HL-60 (cell line): Measurements from ENCODE around the gene ARL4A.

Source experiments
- DNase-seq, 2 experiments: peaks; one replicate each; pipeline ENCODE4 v3.0.0-alpha.2; 2010 to 2020; ENCODE audit warnings: low read depth in 1 of 2, low spot score in 1 of 2
- H3K27ac ChIP-seq: fragments of 250-450 bp; sonication (Bioruptor Pico); replicated peaks from 2 replicates; pipeline ENCODE4 v1.5.1; 2020; ENCODE audit warnings: mild to moderate bottlenecking, moderate library complexity
- H3K27me3 ChIP-seq: fragments of 250-450 bp; sonication (Bioruptor Pico); 2 replicates; pipeline ENCODE4 v1.5.1; 2021; ENCODE audit warnings: mild to moderate bottlenecking, moderate library complexity; ENCODE audit not compliant: insufficient read depth, poor library complexity, severe bottlenecking
- H3K4me3 ChIP-seq: replicated peaks from 2 replicates; pipeline ENCODE4 v1.5.1; 2011; ENCODE audit warnings: mild to moderate bottlenecking, control low read depth, low read length; ENCODE audit not compliant: insufficient read depth
- GABPA ChIP-seq: IDR thresholded peaks from 2 replicates; pipeline ENCODE4 v1.6.1; 2012; ENCODE audit warnings: low read depth
- POLR2AphosphoS5 ChIP-seq: IDR thresholded peaks from 2 replicates; pipeline ENCODE4 v1.6.1; 2012; ENCODE audit warnings: low read depth
- SPI1 ChIP-seq: IDR thresholded peaks from 2 replicates; pipeline ENCODE4 v1.6.1; 2012; ENCODE audit warnings: low read depth, mild to moderate bottlenecking, borderline replicate concordance
- long read RNA-seq: library from polyadenylated mRNA; unstranded; transcript quantifications from one replicate; pipeline ENCODE4 v2.0.0, GENCODE V29; 2020
- TF ChIP-seq, protein P1 (sequence below): IDR thresholded peaks from 2 replicates; pipeline ENCODE4 v1.6.1; 2012; ENCODE audit warnings: low read depth; ENCODE audit not compliant: insufficient replicate concordance
- TF ChIP-seq, protein P2 (sequence below): IDR thresholded peaks from one replicate; pipeline ENCODE4 v1.5.1; 2011; ENCODE audit warnings: low read length, control low read depth, inconsistent platforms; ENCODE audit not compliant: insufficient read depth

ARL4A gene, protein sequence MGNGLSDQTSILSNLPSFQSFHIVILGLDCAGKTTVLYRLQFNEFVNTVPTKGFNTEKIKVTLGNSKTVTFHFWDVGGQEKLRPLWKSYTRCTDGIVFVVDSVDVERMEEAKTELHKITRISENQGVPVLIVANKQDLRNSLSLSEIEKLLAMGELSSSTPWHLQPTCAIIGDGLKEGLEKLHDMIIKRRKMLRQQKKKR
- long read RNA-seq, transcript ARL4A-201 (2 exons, 1,147 nt) = major isoform, 9 of 14 reads
- long read RNA-seq, partial matches to known transcripts = 0 of 14 reads
- long read RNA-seq, other reads (novel, unspliced or antisense) = 0 of 14 reads

DNA sequence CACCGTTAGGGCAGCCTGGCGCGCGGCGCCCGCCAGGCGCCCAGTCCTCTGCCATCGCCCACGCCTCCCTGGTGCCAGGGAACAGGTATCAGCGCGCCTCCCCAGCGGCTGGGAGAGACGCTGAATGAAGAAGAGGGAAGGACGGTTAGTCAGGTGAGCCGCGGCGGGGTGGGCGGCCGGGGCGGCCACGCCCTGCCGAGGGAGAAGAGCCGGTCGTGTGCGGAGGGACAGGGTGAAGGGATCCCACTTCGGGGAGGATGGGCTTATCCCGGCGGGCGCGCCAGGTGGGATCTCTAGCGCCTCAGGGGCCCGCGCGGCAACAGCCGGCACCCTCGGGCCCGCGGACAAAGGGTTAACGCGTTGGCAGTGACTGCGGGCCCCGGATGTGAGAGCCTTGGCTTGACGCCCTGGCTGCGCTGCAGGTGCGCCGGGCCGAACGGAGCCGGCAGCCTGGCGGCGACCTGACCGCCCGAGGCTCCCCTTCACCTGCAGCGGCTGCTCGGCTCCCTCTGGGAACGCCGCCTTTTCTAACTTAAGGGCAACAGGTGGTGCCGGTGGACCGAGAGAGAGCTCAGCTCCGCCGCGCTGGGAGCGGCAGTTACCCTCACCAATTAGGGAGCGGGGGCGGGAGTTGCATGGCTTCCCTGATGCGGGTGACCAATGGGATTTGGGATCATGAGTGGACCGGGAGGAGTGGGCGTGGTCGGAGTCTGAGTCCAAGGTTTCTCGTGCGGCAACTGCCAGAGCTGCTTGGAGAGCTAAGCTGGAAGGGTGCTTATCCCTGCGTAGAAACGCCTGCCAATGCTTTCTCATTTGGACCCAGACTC lies at the start of gene ARL4A:
Gene ARL4A (plus strand): TSS at position 743 of the 827 bp plus-strand sequence. CDS start 622 bp downstream, outside the sequence.
- no peaks in the 10 kb centered on the region for H3K27me3 ChIP-seq
- H3K4me3 ChIP-seq = peak within 1 kb of the TSS; percentile 88
- peak within 1 kb of the TSS; percentile 97 for H3K27ac ChIP-seq
- DNase-seq = peak; percentile 86 to 98
- TF ChIP-seq GABPA (no peak), POLR2AphosphoS5 (peak; percentile 18), SPI1 (no peak)
- TF ChIP-seq, protein P1, sequence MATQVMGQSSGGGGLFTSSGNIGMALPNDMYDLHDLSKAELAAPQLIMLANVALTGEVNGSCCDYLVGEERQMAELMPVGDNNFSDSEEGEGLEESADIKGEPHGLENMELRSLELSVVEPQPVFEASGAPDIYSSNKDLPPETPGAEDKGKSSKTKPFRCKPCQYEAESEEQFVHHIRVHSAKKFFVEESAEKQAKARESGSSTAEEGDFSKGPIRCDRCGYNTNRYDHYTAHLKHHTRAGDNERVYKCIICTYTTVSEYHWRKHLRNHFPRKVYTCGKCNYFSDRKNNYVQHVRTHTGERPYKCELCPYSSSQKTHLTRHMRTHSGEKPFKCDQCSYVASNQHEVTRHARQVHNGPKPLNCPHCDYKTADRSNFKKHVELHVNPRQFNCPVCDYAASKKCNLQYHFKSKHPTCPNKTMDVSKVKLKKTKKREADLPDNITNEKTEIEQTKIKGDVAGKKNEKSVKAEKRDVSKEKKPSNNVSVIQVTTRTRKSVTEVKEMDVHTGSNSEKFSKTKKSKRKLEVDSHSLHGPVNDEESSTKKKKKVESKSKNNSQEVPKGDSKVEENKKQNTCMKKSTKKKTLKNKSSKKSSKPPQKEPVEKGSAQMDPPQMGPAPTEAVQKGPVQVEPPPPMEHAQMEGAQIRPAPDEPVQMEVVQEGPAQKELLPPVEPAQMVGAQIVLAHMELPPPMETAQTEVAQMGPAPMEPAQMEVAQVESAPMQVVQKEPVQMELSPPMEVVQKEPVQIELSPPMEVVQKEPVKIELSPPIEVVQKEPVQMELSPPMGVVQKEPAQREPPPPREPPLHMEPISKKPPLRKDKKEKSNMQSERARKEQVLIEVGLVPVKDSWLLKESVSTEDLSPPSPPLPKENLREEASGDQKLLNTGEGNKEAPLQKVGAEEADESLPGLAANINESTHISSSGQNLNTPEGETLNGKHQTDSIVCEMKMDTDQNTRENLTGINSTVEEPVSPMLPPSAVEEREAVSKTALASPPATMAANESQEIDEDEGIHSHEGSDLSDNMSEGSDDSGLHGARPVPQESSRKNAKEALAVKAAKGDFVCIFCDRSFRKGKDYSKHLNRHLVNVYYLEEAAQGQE = no peak
- TF ChIP-seq, protein P2, sequence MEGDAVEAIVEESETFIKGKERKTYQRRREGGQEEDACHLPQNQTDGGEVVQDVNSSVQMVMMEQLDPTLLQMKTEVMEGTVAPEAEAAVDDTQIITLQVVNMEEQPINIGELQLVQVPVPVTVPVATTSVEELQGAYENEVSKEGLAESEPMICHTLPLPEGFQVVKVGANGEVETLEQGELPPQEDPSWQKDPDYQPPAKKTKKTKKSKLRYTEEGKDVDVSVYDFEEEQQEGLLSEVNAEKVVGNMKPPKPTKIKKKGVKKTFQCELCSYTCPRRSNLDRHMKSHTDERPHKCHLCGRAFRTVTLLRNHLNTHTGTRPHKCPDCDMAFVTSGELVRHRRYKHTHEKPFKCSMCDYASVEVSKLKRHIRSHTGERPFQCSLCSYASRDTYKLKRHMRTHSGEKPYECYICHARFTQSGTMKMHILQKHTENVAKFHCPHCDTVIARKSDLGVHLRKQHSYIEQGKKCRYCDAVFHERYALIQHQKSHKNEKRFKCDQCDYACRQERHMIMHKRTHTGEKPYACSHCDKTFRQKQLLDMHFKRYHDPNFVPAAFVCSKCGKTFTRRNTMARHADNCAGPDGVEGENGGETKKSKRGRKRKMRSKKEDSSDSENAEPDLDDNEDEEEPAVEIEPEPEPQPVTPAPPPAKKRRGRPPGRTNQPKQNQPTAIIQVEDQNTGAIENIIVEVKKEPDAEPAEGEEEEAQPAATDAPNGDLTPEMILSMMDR = no peak

DNA sequence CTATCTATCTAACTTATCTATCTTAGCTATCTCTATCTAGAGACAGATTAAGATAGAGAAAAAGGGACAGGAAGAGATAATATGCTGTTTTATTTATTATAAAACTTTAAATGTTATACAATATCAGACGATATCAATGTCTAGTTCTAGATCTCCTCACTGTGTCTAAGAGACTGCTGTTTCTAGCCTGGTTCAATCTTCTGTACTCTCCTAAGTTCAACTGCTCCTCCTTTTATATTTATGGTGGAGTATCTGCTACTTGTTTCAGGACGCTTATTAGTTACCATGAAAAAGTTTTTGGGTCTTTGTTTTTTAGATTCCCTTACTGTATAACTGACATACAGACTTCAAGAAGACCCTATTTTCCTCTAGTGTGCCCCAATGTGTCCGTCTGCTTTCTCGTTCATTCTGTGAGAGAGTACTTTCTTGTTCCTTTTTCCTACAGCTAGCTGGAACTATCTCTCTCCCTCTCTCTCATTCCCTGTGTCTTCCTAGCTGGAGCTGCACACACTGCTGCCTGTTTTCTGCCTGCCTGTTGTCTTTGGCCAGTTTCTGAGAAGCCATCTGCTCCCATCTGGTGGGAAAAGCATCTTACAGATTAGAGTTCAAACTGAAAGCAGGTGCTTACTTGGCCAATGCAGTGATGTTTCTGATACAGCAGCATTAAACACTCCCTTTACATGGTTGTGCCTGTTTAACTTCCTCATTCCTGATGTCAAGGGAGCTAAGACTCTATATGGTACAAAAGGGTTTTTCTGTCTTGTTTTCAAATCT lies 49.4 kb upstream of the ARL4A start:
- no peak overlapping the region for H3K27ac ChIP-seq
- H3K27me3 ChIP-seq = no peaks in the 10 kb centered on the region
- TF ChIP-seq POLR2AphosphoS5 (no peak), GABPA (no peak), SPI1 (no peak)
- TF ChIP-seq, protein P1 = no peak
- TF ChIP-seq, protein P2 = no peak
- peak in 1 of 2 experiments; percentile 20 for DNase-seq
- peak overlapping the region; percentile 13; the same call in 1 of the 2 replicates for H3K4me3 ChIP-seq

DNA sequence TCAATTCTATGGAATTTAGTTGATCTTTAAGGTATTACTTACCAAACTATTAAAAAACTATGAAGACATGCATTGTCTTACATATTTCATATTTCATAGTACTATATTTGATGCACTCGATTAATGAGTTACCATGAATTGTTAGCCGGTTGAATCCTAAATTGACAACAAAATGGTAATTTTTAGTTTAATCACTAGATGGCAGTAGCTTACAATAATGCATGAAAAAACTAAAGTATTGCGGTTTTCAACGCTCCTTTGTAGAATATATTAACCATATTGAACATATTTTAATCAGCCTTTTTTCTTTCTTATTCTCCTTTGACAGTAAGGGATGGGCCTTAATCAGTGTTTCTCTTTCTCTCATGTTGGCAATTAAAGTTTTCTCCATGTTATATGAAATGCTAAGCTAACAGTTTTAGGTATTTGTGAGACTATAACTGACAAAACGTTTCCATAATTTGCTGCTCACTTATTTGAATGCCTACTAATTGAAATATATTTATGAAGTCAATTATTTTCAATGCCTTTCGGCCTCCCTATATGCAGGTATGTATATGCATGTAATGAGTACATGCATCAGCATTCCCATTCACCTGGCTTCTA lies 48.5 kb upstream of the ARL4A start:
- TF ChIP-seq, protein P1 = no peak
- TF ChIP-seq, protein P2 = peak; percentile 12
- H3K27me3 ChIP-seq = no peaks in the 10 kb centered on the region
- H3K27ac ChIP-seq = no peak overlapping the region
- DNase-seq = peak in 1 of 2 experiments; percentile 7
- H3K4me3 ChIP-seq = no peak overlapping the region
